Measurements from ENCODE around the gene MYO5B. TPM values are rescaled to one million over a fixed set of nuclear protein-coding genes. Genes with fewer than 3 reads are reported as not detected.

The MYO5B gene
- total and polyA plus RNA-seq, 2 of the 4 experiments (the other 2 are of a cell fraction), result 0.24 to 0.54 TPM

GRCh38 chr18:49988733-49989132, 206.2 kb downstream of the MYO5B start:
- no peak overlapping the region for H2AK9ac ChIP-seq (replicated peaks; ENCODE audit: low read depth, low read length, poor library complexity)
- no peaks in the 10 kb centered on the region for H4K20me1 ChIP-seq (ENCODE audit: insufficient read depth, low read length)
- H3K56ac ChIP-seq (ENCODE audit: extremely low read depth, insufficient read depth, low read length), result no peak overlapping the region
- no peaks in the 10 kb centered on the region for H3K9me3 ChIP-seq (ENCODE audit: control insufficient read depth, insufficient read depth, low read length)
- peaks cover 6% of the 10 kb centered on the region for H3K27me3 ChIP-seq (ENCODE audit: control insufficient read depth, insufficient read depth, low read length)
- H3K18ac ChIP-seq (ENCODE audit: low read depth, low read length), result no peak overlapping the region
- in situ Hi-C loops (cut with MboI; ENCODE audit: low sequenced_read_pairs), result no loop called here
- intact Hi-C loops (cut with micrococcal nuclease), result no loop called here
- no peak overlapping the region for H3K14ac ChIP-seq (replicated peaks; ENCODE audit: low read depth, low read length)
- no peak overlapping the region for H3K27ac ChIP-seq (ENCODE audit: insufficient read depth, low read length)
- no peaks in the 10 kb centered on the region for H3K36me3 ChIP-seq (ENCODE audit: control insufficient read depth, insufficient read depth, low read length)
- 60% methylated on average over 2 of the region's 2 CpGs; no CpG with 5 or more reads in 1 of the 2 experiments for WGBS, 2 experiments (ENCODE audit: extremely low coverage in 2 of 2, insufficient read length in 1 of 2)
- H3K23ac ChIP-seq (ENCODE audit: low read depth, low read length), result no peak overlapping the region
- TF ChIP-seq ELK1 (IDR thresholded peaks at IDR 0.05; ENCODE audit: borderline replicate concordance, low read depth, low read length) (no peak), MAFK (IDR thresholded peaks at IDR 0.05; ENCODE audit: low read depth, low read length) (no peak), MAZ (IDR thresholded peaks at IDR 0.05; ENCODE audit: borderline replicate concordance, low read depth, low read length) (no peak), RAD21 (IDR thresholded peaks at IDR 0.05; ENCODE audit: low read length) (no peak), USF2 (IDR thresholded peaks at IDR 0.05; ENCODE audit: low read depth, low read length) (no peak), CEBPB (IDR thresholded peaks at IDR 0.05; ENCODE audit: low read depth, low read length) (no peak), SMC3 (IDR thresholded peaks at IDR 0.05; ENCODE audit: low read depth, low read length) (no peak), CHD1 (IDR thresholded peaks at IDR 0.05; ENCODE audit: low read depth, low read length) (no peak), FOS (IDR thresholded peaks at IDR 0.05; ENCODE audit: low read depth, low read length) (no peak), BHLHE40 (IDR thresholded peaks at IDR 0.05; ENCODE audit: low read depth, low read length) (no peak), RFX5 (IDR thresholded peaks at IDR 0.05; ENCODE audit: low read depth, low read length) (no peak), POLR2A (IDR thresholded peaks at IDR 0.05; ENCODE audit: low read depth, low read length) (no peak), MXI1 (IDR thresholded peaks at IDR 0.05; ENCODE audit: borderline replicate concordance, low read depth, low read length) (no peak), NFE2L2 (IDR thresholded peaks at IDR 0.05; ENCODE audit: low read depth, low read length) (no peak), RCOR1 (IDR thresholded peaks at IDR 0.05; ENCODE audit: insufficient replicate concordance, low read length) (no peak)
- H2AFZ ChIP-seq (replicated peaks; ENCODE audit: low read length, poor library complexity), result no peak overlapping the region
- dilution Hi-C loops (cut with HindIII; ENCODE audit: low sequenced_read_pairs, unreplicated experiment), result no loop called here
- H3K4me2 ChIP-seq (ENCODE audit: low read depth, low read length), result no peak overlapping the region
- no TSS peak for BruUV-seq (replicated peaks)
- DNase-seq, result no peak
- H3K79me1 ChIP-seq (ENCODE audit: low read depth in 1 of 2, low read length in 2 of 2), result no peaks in the 10 kb centered on the region
- no peak overlapping the region for H2BK5ac ChIP-seq (ENCODE audit: low read depth, low read length, poor library complexity, severe bottlenecking)
- ChIA-PET CTCF (no interaction called here), POLR2A (ENCODE audit: unreplicated experiment) (no interaction called here)
- no peak for ATAC-seq (ENCODE audit: low read depth)
- no peak overlapping the region for H4K5ac ChIP-seq (ENCODE audit: low read depth, low read length)
- H3K9ac ChIP-seq (ENCODE audit: low read depth, low read length), result no peak overlapping the region
- H4K91ac ChIP-seq (ENCODE audit: insufficient read depth, low read depth, low read length), result no peak overlapping the region
- H4K8ac ChIP-seq (ENCODE audit: low read depth in 2 of 2, low read length in 2 of 2), result no peak overlapping the region
- no peak overlapping the region for H2BK120ac ChIP-seq (ENCODE audit: low read depth, low read length)
- no peak overlapping the region for H2AK5ac ChIP-seq (ENCODE audit: low read depth, low read length)
- no peaks in the 10 kb centered on the region for H3K4me1 ChIP-seq (ENCODE audit: control insufficient read depth, insufficient read depth, low read length)
- H3K4ac ChIP-seq (ENCODE audit: low read depth, low read length), result no peak overlapping the region
- H2BK20ac ChIP-seq (ENCODE audit: low read depth, low read length), result no peak overlapping the region
- no peak overlapping the region for H2BK15ac ChIP-seq (ENCODE audit: low read depth, low read length)
- no peak overlapping the region for H3K4me3 ChIP-seq (ENCODE audit: insufficient read depth, low read depth, low read length)
- no peaks in the 10 kb centered on the region for H3K9me1 ChIP-seq (ENCODE audit: insufficient read depth, low read length)

All from IMR-90 (cell line).